Measurements from ENCODE around the gene IQCB1.
A peak's percentile ranks its signal among the peaks of the same experiment; 100 is the strongest.
"Not testable (repeated sequence)": the region's sequence is repeated elsewhere in the genome, so short reads cannot be mapped to it uniquely, and the experiment has no call there.

The IQCB1 gene, protein sequence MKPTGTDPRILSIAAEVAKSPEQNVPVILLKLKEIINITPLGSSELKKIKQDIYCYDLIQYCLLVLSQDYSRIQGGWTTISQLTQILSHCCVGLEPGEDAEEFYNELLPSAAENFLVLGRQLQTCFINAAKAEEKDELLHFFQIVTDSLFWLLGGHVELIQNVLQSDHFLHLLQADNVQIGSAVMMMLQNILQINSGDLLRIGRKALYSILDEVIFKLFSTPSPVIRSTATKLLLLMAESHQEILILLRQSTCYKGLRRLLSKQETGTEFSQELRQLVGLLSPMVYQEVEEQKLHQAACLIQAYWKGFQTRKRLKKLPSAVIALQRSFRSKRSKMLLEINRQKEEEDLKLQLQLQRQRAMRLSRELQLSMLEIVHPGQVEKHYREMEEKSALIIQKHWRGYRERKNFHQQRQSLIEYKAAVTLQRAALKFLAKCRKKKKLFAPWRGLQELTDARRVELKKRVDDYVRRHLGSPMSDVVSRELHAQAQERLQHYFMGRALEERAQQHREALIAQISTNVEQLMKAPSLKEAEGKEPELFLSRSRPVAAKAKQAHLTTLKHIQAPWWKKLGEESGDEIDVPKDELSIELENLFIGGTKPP

DNA sequence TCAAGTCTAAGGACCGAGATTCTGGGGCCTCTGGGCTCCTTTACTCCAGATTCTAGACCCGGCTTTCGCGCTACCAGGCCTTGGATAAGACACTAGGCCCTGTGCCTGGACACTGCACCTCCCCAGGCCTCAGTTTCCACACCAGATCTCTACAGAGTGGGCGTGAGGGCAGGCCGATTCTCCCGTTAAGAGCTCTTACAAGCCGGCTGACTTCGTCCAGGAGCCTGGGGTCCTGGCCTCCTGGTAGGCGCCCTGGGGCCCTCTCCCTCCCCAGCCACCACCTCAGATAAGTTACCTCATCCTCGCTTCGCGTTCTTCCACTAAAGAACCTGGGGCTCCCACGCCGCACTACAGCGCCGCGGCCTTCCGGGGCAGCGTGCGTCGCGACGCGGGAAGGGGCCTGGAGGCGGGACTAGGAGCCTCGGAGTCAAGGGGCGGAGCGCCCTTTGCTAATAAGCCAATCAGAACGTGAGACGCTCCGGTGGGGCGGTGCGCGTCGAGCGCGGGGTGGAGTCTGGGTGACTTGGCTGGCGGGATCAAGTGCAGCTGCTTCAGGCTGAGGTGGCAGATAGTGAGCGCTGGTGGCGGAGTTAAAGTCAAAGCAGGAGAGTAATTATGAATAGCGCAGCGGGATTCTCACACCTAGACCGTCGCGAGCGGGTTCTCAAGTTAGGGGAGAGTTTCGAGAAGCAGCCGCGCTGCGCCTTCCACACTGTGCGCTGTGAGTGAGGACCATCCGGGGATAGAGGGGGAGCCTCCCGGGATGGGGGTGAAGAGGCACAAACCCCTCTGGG, at the start of gene IQCB1, which contains the start of gene EAF2:
Gene IQCB1, minus strand, starts transcription at position 390 of the 794 bp plus-strand sequence. CDS start 6,100 bp downstream, outside the sequence.
Gene EAF2, plus strand, starts transcription at position 539 of the 794 bp plus-strand sequence. Its CDS starts 77 bp downstream, at position 616.
- peak; percentile 79 to 89 (median 88) for DNase-seq (ENCODE audit: low read depth in 2 of 3, low spot score in 2 of 3)

GRCh38 chr3:121883507-121883906, 48.6 kb upstream of the IQCB1 start:
- no peak for DNase-seq (ENCODE audit: low read depth in 2 of 3, low spot score in 2 of 3)

GRCh38 chr3:121878411-121878810, 43.6 kb upstream of the IQCB1 start:
- no peak for DNase-seq (ENCODE audit: low read depth in 2 of 3, low spot score in 2 of 3)

- no peak for DNase-seq (ENCODE audit: low read depth in 2 of 3, low spot score in 2 of 3)
Measured at GRCh38 chr3:121871430-121871829, 36.6 kb upstream of the IQCB1 start.

DNA sequence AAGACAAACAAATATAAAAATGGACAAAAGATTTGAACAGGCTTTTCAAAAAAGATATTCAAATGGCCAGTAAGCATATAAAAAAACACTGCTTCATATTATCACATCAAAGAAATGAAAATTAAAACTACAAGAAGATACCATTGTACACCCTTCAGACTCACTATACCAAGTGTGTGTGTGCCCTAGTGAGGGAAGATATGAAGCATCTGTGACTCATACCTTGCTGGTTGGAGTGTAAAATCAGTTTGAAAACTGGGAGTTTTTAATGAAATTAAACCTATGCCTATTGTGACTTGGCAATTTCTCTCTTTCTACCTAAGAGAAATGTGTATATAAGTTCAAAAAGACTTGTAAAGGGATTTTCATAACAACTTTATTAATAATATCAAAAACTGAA, 35.9 kb upstream of the IQCB1 start:
- DNase-seq (ENCODE audit: low read depth in 2 of 3, low spot score in 2 of 3) = no peak

DNA sequence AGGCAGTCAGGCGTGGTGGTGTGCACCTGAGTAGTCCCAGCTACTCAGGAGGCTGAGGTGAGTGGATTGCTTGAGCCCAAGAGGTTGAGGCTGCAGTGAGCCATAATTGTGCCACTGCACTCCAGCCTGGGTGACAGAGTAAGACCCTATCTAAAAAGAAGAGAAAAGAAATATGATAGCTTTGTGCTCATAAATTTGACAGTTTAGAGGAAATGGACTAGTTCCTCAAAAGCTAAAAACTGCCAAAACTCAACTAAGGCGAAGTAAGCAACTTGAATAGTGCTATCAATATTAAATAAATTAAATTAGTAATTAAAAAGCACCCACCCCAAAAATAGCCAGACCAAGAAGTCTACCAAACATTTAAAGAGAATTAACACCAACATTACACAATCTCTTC, 34.9 kb upstream of the IQCB1 start:
- DNase-seq (ENCODE audit: low read depth in 2 of 3, low spot score in 2 of 3) = no peak

DNA sequence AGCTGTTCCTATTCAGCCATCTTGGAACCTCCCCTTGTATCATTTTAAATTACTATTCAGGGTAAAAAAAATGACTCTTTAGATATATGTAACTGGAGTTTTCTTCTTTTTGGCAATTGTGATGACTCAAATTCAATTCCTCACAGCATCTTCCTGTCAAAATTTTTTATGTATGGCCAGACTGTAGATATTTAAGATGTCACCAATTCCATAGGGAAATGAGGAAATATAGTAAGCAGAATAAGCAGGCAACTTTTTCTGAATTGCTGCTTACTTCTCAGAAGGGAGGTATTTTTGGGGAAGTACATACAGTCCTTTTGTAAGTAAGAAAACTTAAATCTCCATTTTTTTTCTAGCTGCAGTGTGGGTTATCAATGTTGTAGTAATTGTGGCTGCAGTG, 28.9 kb upstream of the IQCB1 start:
- no peak for DNase-seq (ENCODE audit: low read depth in 2 of 3, low spot score in 2 of 3)

GRCh38 chr3:121863247-121863646, 28.4 kb upstream of the IQCB1 start:
- DNase-seq (ENCODE audit: low read depth in 2 of 3, low spot score in 2 of 3) = not testable (repeated sequence)

- DNase-seq (ENCODE audit: low read depth in 2 of 3, low spot score in 2 of 3) = not testable (repeated sequence)
Measured at GRCh38 chr3:121857778-121858177, 22.9 kb upstream of the IQCB1 start.

- no peak for DNase-seq (ENCODE audit: low read depth in 2 of 3, low spot score in 2 of 3)
Measured at GRCh38 chr3:121855555-121855954, 20.7 kb upstream of the IQCB1 start.

DNA sequence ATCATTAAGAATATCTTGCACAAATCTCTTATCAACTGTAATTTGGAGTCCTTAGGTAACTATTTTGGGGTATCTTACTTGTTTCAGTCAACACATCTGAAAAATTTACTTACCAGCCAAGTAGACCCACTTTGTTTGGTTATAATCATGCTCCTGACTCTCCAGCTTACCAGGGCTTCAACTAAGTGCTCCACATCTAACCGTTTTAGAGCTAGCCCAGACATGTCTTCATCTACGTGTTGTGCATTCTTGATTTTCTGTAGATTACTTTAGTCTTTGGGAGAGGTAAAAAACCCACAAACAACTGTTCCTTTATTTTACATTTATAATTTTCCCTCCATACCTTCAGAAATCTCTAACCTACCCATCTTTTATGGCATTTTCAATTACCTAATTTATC, 17.4 kb upstream of the IQCB1 start:
- DNase-seq (ENCODE audit: low read depth in 2 of 3, low spot score in 2 of 3) = no peak

DNA sequence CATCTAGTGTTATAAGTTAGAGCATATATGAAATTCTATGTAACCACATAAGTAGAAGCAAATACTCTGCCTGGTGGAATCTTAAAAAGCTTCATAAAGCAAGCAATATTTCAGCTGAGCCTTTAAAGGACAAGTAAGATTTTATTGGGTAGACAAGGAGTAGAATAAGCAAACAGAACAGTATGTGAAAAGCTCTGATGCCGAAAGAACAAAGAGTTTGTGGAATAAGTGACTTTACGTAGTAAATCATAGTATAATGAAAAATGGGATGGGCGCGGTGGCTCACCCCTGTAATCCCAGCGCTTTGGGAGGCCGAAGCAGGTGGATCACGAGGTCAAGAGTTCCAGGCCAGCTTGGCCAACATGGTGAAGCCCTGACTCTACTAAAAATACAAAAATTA, 10.0 kb upstream of the IQCB1 start:
- no peak for DNase-seq (ENCODE audit: low read depth in 2 of 3, low spot score in 2 of 3)

DNA sequence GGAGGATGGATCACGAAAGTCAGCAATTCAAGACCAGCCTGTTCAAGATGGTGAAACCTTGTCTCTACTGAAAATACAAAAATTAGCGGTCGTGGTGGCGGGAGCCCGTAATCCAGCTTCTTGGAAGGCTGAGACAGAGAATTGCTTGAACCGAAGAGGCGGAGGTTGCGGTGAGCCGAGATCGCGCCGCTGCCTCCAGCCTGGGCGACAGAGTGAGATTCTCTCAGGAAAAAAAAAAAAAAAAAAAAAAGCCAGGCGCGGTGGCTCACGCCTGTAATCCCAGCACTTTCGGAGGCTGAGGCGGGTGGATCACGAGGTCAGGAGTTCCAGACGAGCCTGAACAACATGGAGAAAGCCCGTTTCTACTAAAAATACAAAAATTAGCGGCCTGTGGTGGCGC, 5.1 kb upstream of the IQCB1 start:
- DNase-seq (ENCODE audit: low read depth in 2 of 3, low spot score in 2 of 3) = no peak

GRCh38 chr3:121836481-121836880, 1.6 kb upstream of the IQCB1 start:
- DNase-seq (ENCODE audit: low read depth in 2 of 3, low spot score in 2 of 3) = no peak

GRCh38 chr3:121836064-121836463, 1.2 kb upstream of the IQCB1 start:
- no peak for DNase-seq (ENCODE audit: low read depth in 2 of 3, low spot score in 2 of 3)

GRCh38 chr3:121835465-121835801, 573 bp upstream of the IQCB1 start:
- DNase-seq (ENCODE audit: low read depth in 2 of 3, low spot score in 2 of 3) = no peak

DNA sequence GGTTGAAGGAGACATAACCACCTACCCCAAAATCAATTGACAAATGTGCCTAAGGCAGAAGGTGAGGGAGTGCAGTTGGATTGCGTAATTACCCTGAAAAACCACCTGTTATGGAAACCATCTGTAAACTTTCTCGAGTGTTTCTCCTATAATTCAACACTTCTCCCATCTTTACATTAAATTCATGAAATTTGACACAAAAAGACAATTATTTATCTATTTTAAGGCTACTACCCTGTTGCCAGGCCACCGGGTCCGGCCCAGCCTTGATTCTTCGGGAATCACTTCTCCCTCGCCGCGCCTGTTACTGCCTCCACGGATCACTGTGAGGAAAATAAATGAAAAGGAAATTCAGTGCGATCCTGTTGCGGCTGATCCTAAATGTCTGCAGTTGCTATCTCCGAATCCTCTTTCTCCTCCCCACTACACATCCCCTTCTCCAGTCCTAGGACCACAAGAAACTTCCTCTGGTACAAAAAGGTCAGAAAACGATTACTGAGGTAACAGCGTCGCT, 646 bp downstream of the IQCB1 start:
- DNase-seq (ENCODE audit: low read depth in 2 of 3, low spot score in 2 of 3) = no peak

DNA sequence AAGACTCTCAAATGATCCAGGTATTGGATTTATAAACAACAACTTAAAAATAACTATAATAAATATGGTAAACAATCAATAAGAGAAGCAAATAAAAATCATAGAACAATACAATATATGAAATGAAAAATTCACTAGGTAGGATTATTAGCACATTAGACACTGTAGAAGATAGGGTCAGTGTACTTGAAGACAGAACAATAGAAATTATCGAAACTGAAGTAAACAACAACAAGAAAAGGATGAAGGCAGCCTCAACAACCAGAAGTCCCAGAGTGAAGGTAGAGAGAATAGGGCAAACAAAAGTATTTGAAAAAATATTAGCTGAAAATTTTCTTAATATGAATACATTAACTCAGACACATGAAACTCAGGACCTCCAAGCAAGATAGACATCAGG, 11.9 kb downstream of the IQCB1 start:
- no peak for DNase-seq (ENCODE audit: low read depth in 2 of 3, low spot score in 2 of 3)

- no peak for DNase-seq (ENCODE audit: low read depth in 2 of 3, low spot score in 2 of 3)
Measured at GRCh38 chr3:121821421-121822199, 13.2 kb downstream of the IQCB1 start.

- no peak for DNase-seq (ENCODE audit: low read depth in 2 of 3, low spot score in 2 of 3)
Measured at GRCh38 chr3:121819236-121819635, 15.6 kb downstream of the IQCB1 start.

- DNase-seq (ENCODE audit: low read depth in 2 of 3, low spot score in 2 of 3) = no peak
Measured at GRCh38 chr3:121818578-121818977, 16.3 kb downstream of the IQCB1 start.
